ENCODE data around the gene DLEC1.
A peak's percentile ranks its signal among the peaks of the same experiment; 100 is the strongest.
"Not testable (repeated sequence)": the region's sequence is repeated elsewhere in the genome, so short reads cannot be mapped to it uniquely, and the experiment has no call there.

The DLEC1 gene

GRCh38 chr3:38158472-38158871 is 119.5 kb downstream of the DLEC1 start:
- in situ Hi-C loops (cut with MboI; ENCODE audit: low pct_unique_long_range_greater_than_20kb, low sequenced_read_pairs) = no loop called here

DNA sequence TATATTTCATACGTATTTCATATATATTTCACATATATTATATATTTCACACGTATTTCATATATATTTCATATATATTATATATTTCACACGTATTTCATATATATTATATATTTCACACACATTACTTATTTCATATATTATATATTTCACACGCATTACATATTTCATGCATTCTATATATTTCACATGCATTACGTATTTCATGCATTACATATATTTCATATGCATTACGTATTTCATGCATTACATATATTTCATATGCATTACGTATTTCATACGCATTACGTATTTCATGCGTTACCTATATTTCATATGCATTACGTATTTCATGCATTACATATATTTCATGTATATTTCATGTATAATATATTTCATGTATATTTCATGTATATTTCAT is 121.7 kb downstream of the DLEC1 start:
- DNase-seq; in situ Hi-C loops (cut with MboI; ENCODE audit: low pct_unique_long_range_greater_than_20kb, low sequenced_read_pairs): not testable (repeated sequence)

More at GRCh38 chr3:38158472-38158871, 119.5 kb downstream of the DLEC1 start:
- no peak for DNase-seq

DNA sequence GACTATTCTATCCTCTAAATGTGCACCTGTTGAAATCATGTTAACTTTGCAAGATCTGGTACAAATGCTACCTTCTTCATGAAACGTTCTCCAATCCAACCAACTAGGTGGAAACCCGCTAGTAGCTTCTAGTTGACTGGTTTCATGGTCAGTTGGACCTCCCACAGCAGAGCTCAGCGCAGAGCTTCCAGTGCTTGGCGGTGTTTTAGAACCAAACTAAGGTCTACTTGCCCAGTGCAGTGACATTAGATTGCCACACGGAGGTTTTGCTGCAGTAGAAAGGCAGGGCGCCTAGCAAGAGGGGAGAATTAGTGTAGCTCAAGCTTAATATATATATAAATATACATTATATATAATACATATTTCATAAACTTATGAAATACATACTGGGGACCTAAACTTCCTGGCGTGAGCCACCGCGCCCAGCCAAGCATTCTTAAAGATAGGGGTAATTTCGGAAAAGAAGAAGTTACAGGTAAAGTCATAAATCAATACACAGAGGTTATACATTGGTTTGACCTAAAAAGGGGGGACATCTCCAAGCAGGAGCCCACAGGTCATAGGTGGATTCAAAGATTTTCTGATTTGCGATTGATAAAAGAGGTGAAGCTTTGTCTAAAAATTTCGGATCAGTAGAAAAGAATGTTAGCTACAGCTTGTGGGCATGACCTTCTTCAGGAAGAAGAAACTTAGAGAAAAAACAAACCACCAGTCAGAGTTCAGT is 124.3 kb downstream of the DLEC1 start:
- in situ Hi-C loops (cut with MboI; ENCODE audit: low pct_unique_long_range_greater_than_20kb, low sequenced_read_pairs) = no loop called here
- DNase-seq = no peak

DNA sequence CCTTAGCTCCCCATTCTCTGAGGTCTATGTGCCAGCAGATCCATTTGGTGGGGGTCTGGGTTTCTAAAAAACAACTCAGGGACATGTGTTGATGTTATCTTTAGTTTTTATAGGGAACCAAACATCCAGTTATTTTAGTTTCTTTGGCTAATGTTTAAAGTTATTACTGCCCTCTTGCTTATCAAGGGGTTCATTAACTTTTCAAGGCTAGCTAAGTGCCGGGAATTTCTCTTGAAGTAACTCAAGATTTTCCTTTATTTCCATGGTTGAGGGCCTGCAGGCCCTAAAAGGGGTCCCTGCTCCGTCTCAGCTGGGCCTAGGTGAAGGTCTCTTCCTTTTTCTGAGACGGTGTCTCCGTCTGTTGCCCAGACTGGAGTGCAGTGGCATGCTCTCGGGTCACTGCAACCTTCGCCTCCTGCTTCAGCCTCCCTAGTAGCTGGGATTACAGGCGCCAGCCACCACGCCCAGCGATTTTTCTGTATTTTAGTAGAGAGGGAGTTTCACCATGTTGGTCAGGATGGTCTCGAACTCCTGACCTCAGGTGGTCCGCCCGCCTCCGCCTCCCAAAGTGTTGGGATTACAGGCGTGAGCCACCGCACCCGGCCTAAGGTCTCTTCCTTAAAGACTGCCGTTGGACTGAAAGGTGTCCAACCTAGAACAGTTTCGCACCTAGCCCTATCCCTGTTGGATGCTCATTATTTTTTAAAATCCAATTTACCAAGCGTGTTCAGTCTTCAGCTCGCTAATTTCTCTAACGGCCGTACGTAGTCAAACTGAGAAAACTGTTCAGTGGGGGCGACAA is 125.0 kb downstream of the DLEC1 start:
- DNase-seq = no peak
- in situ Hi-C loops (cut with MboI; ENCODE audit: low pct_unique_long_range_greater_than_20kb, low sequenced_read_pairs) = no loop called here

- in situ Hi-C loops (cut with MboI; ENCODE audit: low pct_unique_long_range_greater_than_20kb, low sequenced_read_pairs) = no loop called here
- no peak for DNase-seq
Measured at GRCh38 chr3:38164643-38164951, 125.6 kb downstream of the DLEC1 start.

DNA sequence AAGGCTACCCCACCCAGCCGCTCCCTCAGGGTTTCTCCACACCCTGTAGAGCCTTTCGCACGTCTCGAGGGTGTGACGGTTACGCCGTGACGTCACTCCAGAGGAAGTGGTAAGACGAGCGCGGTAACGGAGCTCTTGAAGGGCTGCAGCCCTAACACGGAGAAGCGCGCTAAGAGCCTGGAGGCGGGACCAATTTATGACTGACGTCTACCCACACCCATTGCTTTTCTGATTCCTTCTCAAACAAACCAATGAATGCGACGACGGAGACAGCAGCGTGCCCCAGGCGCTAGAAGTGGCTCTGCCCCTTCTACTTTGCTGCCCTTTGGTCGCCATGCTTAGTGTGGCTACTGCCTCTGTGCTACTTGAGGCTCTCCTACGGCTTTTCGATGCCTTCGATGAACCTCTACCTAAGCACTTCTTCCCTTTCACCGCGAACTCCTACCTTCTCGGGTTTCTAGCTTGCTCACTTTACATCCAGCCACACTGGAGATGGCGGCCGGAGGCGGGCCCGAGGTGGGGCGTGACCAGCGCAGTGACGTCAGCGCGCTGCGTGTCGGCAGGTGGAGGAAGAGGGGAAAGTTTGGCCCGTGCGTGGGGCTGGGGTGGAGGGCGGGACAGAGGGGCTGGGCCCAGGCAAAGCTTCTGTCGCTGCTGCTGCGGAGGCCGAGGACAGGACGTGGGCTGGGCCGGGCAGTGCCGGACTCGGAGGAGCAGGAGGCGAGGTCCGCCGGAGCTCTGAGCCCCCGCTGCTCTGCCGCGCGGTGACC is 126.1 kb downstream of the DLEC1 start, which contains the start of gene OXSR1:
OXSR1 (plus strand) TSS at position 586 of the 770 bp plus-strand sequence. CDS start 340 bp downstream, outside the sequence.
- peak; percentile 100 for DNase-seq
- in situ Hi-C loops (cut with MboI; ENCODE audit: low pct_unique_long_range_greater_than_20kb, low sequenced_read_pairs) = no loop called here

GRCh38 chr3:38165722-38166387 is 126.8 kb downstream of the DLEC1 start:
- DNase-seq = peak; percentile 12
- in situ Hi-C loops (cut with MboI; ENCODE audit: low pct_unique_long_range_greater_than_20kb, low sequenced_read_pairs) = no loop called here

DNA sequence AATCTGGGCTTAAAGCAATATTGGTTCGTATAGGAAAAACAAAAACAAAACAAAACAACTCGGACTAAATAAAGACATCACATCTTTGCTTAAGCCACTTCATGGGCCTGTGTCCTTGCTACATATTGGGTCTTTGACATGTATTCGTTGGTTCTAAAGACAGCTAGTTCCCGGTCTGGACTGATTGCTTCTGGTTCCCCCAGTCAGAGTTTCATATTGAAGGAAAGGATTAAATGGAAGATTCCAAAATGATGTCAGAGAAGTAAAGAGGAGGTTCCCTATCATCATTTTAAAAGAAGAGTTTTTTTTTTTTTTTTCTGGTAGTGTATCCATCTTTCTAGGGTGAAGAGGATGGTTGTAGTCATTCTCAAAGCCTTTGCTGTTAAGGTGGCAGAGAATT is 128.6 kb downstream of the DLEC1 start:
- no peak for DNase-seq
- in situ Hi-C loops (cut with MboI; ENCODE audit: low pct_unique_long_range_greater_than_20kb, low sequenced_read_pairs) = no loop called here

- DNase-seq = no peak
- in situ Hi-C loops (cut with MboI; ENCODE audit: low pct_unique_long_range_greater_than_20kb, low sequenced_read_pairs) = no loop called here
Measured at GRCh38 chr3:38168151-38169026, 129.4 kb downstream of the DLEC1 start.

- no peak for DNase-seq
- in situ Hi-C loops (cut with MboI; ENCODE audit: low pct_unique_long_range_greater_than_20kb, low sequenced_read_pairs) = no loop called here
Measured at GRCh38 chr3:38169027-38169317, 130.0 kb downstream of the DLEC1 start.

GRCh38 chr3:38170722-38171121 is 131.7 kb downstream of the DLEC1 start:
- in situ Hi-C loops (cut with MboI; ENCODE audit: low pct_unique_long_range_greater_than_20kb, low sequenced_read_pairs) = no loop called here
- DNase-seq = no peak

DNA sequence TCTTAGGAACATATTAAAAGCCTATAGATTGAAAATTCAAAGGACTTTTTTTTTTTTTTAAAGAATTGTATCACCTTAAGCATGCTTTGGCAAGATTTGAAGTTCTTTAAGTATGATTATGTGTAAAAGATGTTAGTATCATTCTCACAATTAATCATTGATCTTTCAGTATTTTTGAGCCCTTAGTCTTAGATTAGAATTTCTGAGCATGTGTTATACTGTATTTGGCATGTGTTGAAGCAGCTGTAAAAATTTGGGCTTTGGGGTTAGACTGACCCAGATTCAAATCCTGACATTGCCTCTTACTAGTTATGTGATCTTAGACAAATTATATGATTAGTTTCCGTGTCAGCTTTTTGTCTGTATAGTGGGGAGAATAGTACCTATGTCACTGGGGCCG is 132.6 kb downstream of the DLEC1 start:
- no peak for DNase-seq
- in situ Hi-C loops (cut with MboI; ENCODE audit: low pct_unique_long_range_greater_than_20kb, low sequenced_read_pairs) = no loop called here

Measured in KBM-7 (cell line).